Measurements from ENCODE around the gene FLT1.

The FLT1 gene

GRCh38 chr13:28510066-28510465, 15.1 kb upstream of the FLT1 start:
- Histone ChIP-seq H3K9me2 (replicated peaks; ENCODE audit: control insufficient read depth, low read length) (no peaks in the 10 kb centered on the region), H3K4me2 (ENCODE audit: low read length) (no peak overlapping the region), H3F3A (ENCODE audit: control insufficient read depth, insufficient read depth) (no peaks in the 10 kb centered on the region), H4K20me1 (ENCODE audit: control insufficient read depth, insufficient read depth, low read depth, low read length) (no peaks in the 10 kb centered on the region), H3K36me3 (ENCODE audit: control insufficient read depth, low read length) (no peaks in the 10 kb centered on the region), H3K79me2 (ENCODE audit: control insufficient read depth, low read length) (no peaks in the 10 kb centered on the region), H3K4me3 (ENCODE audit: low read length) (no peak overlapping the region), H3K4me1 (ENCODE audit: control insufficient read depth, low read length) (peaks cover 5% of the 10 kb centered on the region), H3K27ac (ENCODE audit: low read depth, low read length) (no peak overlapping the region), H3K9me3 (ENCODE audit: control insufficient read depth, insufficient read depth, low read length) (no peaks in the 10 kb centered on the region), H3K27me3 (ENCODE audit: control insufficient read depth, low read length) (no peaks in the 10 kb centered on the region)
- no peak for TF ChIP-seq EZH2phosphoT487 (IDR thresholded peaks at IDR 0.05; ENCODE audit: borderline replicate concordance, low read length)
- TF ChIP-seq CTCF (IDR thresholded peaks at IDR 0.05; ENCODE audit: low read depth, low read length, poor library complexity, severe bottlenecking): no peak

- Histone ChIP-seq H3K36me3 (ENCODE audit: control insufficient read depth, low read length) (no peaks in the 10 kb centered on the region), H3K27me3 (ENCODE audit: control insufficient read depth, low read length) (peaks cover 3% of the 10 kb centered on the region; the same call in 1 of the 2 replicates), H3F3A (ENCODE audit: control insufficient read depth, insufficient read depth) (no peaks in the 10 kb centered on the region), H3K4me3 (ENCODE audit: low read length) (no peak overlapping the region), H3K9me3 (ENCODE audit: control insufficient read depth, insufficient read depth, low read length) (no peaks in the 10 kb centered on the region), H3K9me2 (replicated peaks; ENCODE audit: control insufficient read depth, low read length) (no peaks in the 10 kb centered on the region), H3K4me2 (ENCODE audit: low read length) (no peak overlapping the region), H3K4me1 (ENCODE audit: control insufficient read depth, low read length) (peaks cover 5% of the 10 kb centered on the region), H4K20me1 (ENCODE audit: control insufficient read depth, insufficient read depth, low read depth, low read length) (no peaks in the 10 kb centered on the region), H3K27ac (ENCODE audit: low read depth, low read length) (no peak overlapping the region), H3K79me2 (ENCODE audit: control insufficient read depth, low read length) (no peaks in the 10 kb centered on the region)
- TF ChIP-seq EZH2phosphoT487 (IDR thresholded peaks at IDR 0.05; ENCODE audit: borderline replicate concordance, low read length) (no peak), CTCF (IDR thresholded peaks at IDR 0.05; ENCODE audit: low read depth, low read length, poor library complexity, severe bottlenecking) (no peak)
These were observed 10.7 kb upstream of the FLT1 start for GRCh38 chr13:28505543-28506135.

GRCh38 chr13:28503182-28503967, 8.4 kb upstream of the FLT1 start:
- H3K4me3 ChIP-seq (ENCODE audit: low read length): no peak overlapping the region
- no peak for TF ChIP-seq EZH2phosphoT487 (IDR thresholded peaks at IDR 0.05; ENCODE audit: borderline replicate concordance, low read length)
- no peak for TF ChIP-seq CTCF (IDR thresholded peaks at IDR 0.05; ENCODE audit: low read depth, low read length, poor library complexity, severe bottlenecking)
- H3K79me2 ChIP-seq (ENCODE audit: control insufficient read depth, low read length): no peaks in the 10 kb centered on the region
- no peaks in the 10 kb centered on the region for H4K20me1 ChIP-seq (ENCODE audit: control insufficient read depth, insufficient read depth, low read depth, low read length)
- H3K27me3 ChIP-seq (ENCODE audit: control insufficient read depth, low read length): peaks cover 3% of the 10 kb centered on the region
- no peaks in the 10 kb centered on the region for H3K9me3 ChIP-seq (ENCODE audit: control insufficient read depth, insufficient read depth, low read length)
- H3K36me3 ChIP-seq (ENCODE audit: control insufficient read depth, low read length): no peaks in the 10 kb centered on the region
- no peaks in the 10 kb centered on the region for H3F3A ChIP-seq (ENCODE audit: control insufficient read depth, insufficient read depth)
- H3K9me2 ChIP-seq (replicated peaks; ENCODE audit: control insufficient read depth, low read length): no peaks in the 10 kb centered on the region
- peaks cover 5% of the 10 kb centered on the region for H3K4me1 ChIP-seq (ENCODE audit: control insufficient read depth, low read length)
- no peak overlapping the region for H3K27ac ChIP-seq (ENCODE audit: low read depth, low read length)
- no peak overlapping the region for H3K4me2 ChIP-seq (ENCODE audit: low read length)

Measured in DOHH2 (cell line).